ENCODE measurements around the gene CCDC91. TPM values are rescaled to one million over a fixed set of nuclear protein-coding genes. Genes with fewer than 3 reads are reported as not detected.
"Not testable (repeated sequence)": the region's sequence is repeated elsewhere in the genome, so short reads cannot be mapped to it uniquely, and the experiment has no call there.

CCDC91 gene
- total and polyA plus RNA-seq, 4 experiments from 2014 or later: 56.9 to 88.4 (median 70.8) TPM

- no peaks in the 10 kb centered on the region for H3K4me1 ChIP-seq (ENCODE audit: insufficient read depth, low read length)
- H3K27me3 ChIP-seq (ENCODE audit: insufficient read depth, low read length): no peaks in the 10 kb centered on the region
- no peaks in the 10 kb centered on the region for H3K9me3 ChIP-seq (ENCODE audit: control insufficient read depth in 1 of 2, low read length in 2 of 2)
- Mint-ChIP-seq H3K4me3 (no peak overlapping the region), H3K27ac (no peak overlapping the region), H3K36me3 (peaks cover 58 to 75% of the 10 kb centered on the region in 2 donors), H3K4me1 (no peaks in the 10 kb centered on the region), H3K9me3 (no peaks in the 10 kb centered on the region), H3K27me3 (no peaks in the 10 kb centered on the region)
- H3K4me3 ChIP-seq (ENCODE audit: low read length in 2 of 2): no peak overlapping the region
- intact Hi-C loops (cut with micrococcal nuclease): no loop called here
- POLR2A ChIA-PET (ENCODE audit: partially characterized antibody): no interaction called here
- H3K36me3 ChIP-seq (ENCODE audit: insufficient read depth, low read length): peaks cover 3% of the 10 kb centered on the region
- CTCF ChIA-PET (ENCODE audit: partially characterized antibody): no interaction called here
- no peak for DNase-seq
- no peak overlapping the region for H3K27ac ChIP-seq (ENCODE audit: low read depth, low read length)
Measured at GRCh38 chr12:28457785-28458184, 267.5 kb downstream of the CCDC91 start.

- H3K9me3 Mint-ChIP-seq: peaks cover 0 to 3% (median 0%) of the 10 kb centered on the region in 8 donors
- Histone ChIP-seq H3K4me3 (ENCODE audit: low read length in 2 of 2) (no peak overlapping the region), H3K27me3 (ENCODE audit: insufficient read depth, low read length) (no peaks in the 10 kb centered on the region), H3K36me3 (ENCODE audit: insufficient read depth, low read length) (peaks cover 3% of the 10 kb centered on the region), H3K4me1 (ENCODE audit: insufficient read depth, low read length) (no peaks in the 10 kb centered on the region), H3K9me3 (ENCODE audit: control insufficient read depth in 1 of 2, low read length in 2 of 2) (no peaks in the 10 kb centered on the region), H3K27ac (ENCODE audit: low read depth, low read length) (no peak overlapping the region)
- no peak overlapping the region for H3K4me3 Mint-ChIP-seq
- no peaks in the 10 kb centered on the region for H3K27me3 Mint-ChIP-seq
- H3K27ac Mint-ChIP-seq: no peak overlapping the region
- DNase-seq: no peak
- intact Hi-C loops (cut with micrococcal nuclease): no loop called here
- peaks cover 59 to 73% of the 10 kb centered on the region in 2 donors for H3K36me3 Mint-ChIP-seq
- POLR2A ChIA-PET (ENCODE audit: partially characterized antibody): no interaction called here
- no peaks in the 10 kb centered on the region for H3K4me1 Mint-ChIP-seq
- CTCF ChIA-PET (ENCODE audit: partially characterized antibody): no interaction called here
Measured at GRCh38 chr12:28459481-28459880, 269.2 kb downstream of the CCDC91 start.

- H3K27me3 ChIP-seq (ENCODE audit: insufficient read depth, low read length): no peaks in the 10 kb centered on the region
- ChIA-PET CTCF (ENCODE audit: partially characterized antibody) (no interaction called here), POLR2A (ENCODE audit: partially characterized antibody) (no interaction called here)
- H3K27ac ChIP-seq (ENCODE audit: low read depth, low read length): no peak overlapping the region
- H3K36me3 ChIP-seq (ENCODE audit: insufficient read depth, low read length): peaks cover 3% of the 10 kb centered on the region
- no peak overlapping the region for H3K4me3 ChIP-seq (ENCODE audit: low read length in 2 of 2)
- no peaks in the 10 kb centered on the region for H3K9me3 ChIP-seq (ENCODE audit: control insufficient read depth in 1 of 2, low read length in 2 of 2)
- Mint-ChIP-seq H3K9me3 (peaks cover 0 to 3% (median 0%) of the 10 kb centered on the region in 8 donors), H3K36me3 (peaks cover 58 to 72% of the 10 kb centered on the region in 2 donors), H3K4me1 (no peaks in the 10 kb centered on the region), H3K27me3 (no peaks in the 10 kb centered on the region), H3K27ac (no peak overlapping the region), H3K4me3 (no peak overlapping the region)
- H3K4me1 ChIP-seq (ENCODE audit: insufficient read depth, low read length): no peaks in the 10 kb centered on the region
- no peak for DNase-seq
- intact Hi-C loops (cut with micrococcal nuclease): no loop called here
Measured at GRCh38 chr12:28460420-28461130, 270.3 kb downstream of the CCDC91 start.

GRCh38 chr12:28463396-28463795 lies 273.1 kb downstream of the CCDC91 start:
- H3K36me3 Mint-ChIP-seq: peaks cover 52 to 81% of the 10 kb centered on the region in 2 donors
- H3K27me3 ChIP-seq (ENCODE audit: insufficient read depth, low read length): no peaks in the 10 kb centered on the region
- no peaks in the 10 kb centered on the region for H3K4me1 ChIP-seq (ENCODE audit: insufficient read depth, low read length)
- intact Hi-C loops (cut with micrococcal nuclease): no loop called here
- H3K27me3 Mint-ChIP-seq: no peaks in the 10 kb centered on the region
- no peaks in the 10 kb centered on the region for H3K4me1 Mint-ChIP-seq
- POLR2A ChIA-PET (ENCODE audit: partially characterized antibody): no interaction called here
- no peaks in the 10 kb centered on the region for H3K9me3 ChIP-seq (ENCODE audit: control insufficient read depth in 1 of 2, low read length in 2 of 2)
- peaks cover 0 to 8% (median 0%) of the 10 kb centered on the region in 8 donors for H3K9me3 Mint-ChIP-seq
- H3K4me3 ChIP-seq (ENCODE audit: low read length in 2 of 2): no peak overlapping the region
- peaks cover 3% of the 10 kb centered on the region for H3K36me3 ChIP-seq (ENCODE audit: insufficient read depth, low read length)
- CTCF ChIA-PET (ENCODE audit: partially characterized antibody): no interaction called here
- H3K27ac ChIP-seq (ENCODE audit: low read depth, low read length): no peak overlapping the region
- H3K4me3 Mint-ChIP-seq: no peak overlapping the region
- H3K27ac Mint-ChIP-seq: no peak overlapping the region
- no peak for DNase-seq

- H3K27me3 ChIP-seq (ENCODE audit: insufficient read depth, low read length); intact Hi-C loops (cut with micrococcal nuclease); H3K4me1 ChIP-seq (ENCODE audit: insufficient read depth, low read length); H3K9me3 ChIP-seq (ENCODE audit: control insufficient read depth in 1 of 2, low read length in 2 of 2); H3K27me3 Mint-ChIP-seq; H3K4me3 Mint-ChIP-seq; H3K36me3 ChIP-seq (ENCODE audit: insufficient read depth, low read length); H3K4me1 Mint-ChIP-seq; H3K27ac ChIP-seq (ENCODE audit: low read depth, low read length); DNase-seq; CTCF ChIA-PET (ENCODE audit: partially characterized antibody); POLR2A ChIA-PET (ENCODE audit: partially characterized antibody); H3K4me3 ChIP-seq (ENCODE audit: low read length in 2 of 2): not testable (repeated sequence)
- H3K36me3 Mint-ChIP-seq: peaks cover 47 to 67% of the 10 kb centered on the region in 2 donors
- H3K27ac Mint-ChIP-seq: peak overlapping the region in 1 of 7 donors; percentile 30
- H3K9me3 Mint-ChIP-seq: peaks cover 0 to 16% (median 7%) of the 10 kb centered on the region in 8 donors
Measured at GRCh38 chr12:28471762-28472161, 281.5 kb downstream of the CCDC91 start.

GRCh38 chr12:28476206-28476605 lies 285.9 kb downstream of the CCDC91 start:
- POLR2A ChIA-PET (ENCODE audit: partially characterized antibody); H3K4me1 Mint-ChIP-seq; DNase-seq; H3K27ac Mint-ChIP-seq; H3K4me3 Mint-ChIP-seq; H3K27ac ChIP-seq (ENCODE audit: low read depth, low read length); H3K9me3 ChIP-seq (ENCODE audit: control insufficient read depth in 1 of 2, low read length in 2 of 2); H3K4me3 ChIP-seq (ENCODE audit: low read length in 2 of 2); H3K27me3 ChIP-seq (ENCODE audit: insufficient read depth, low read length); intact Hi-C loops (cut with micrococcal nuclease); H3K36me3 ChIP-seq (ENCODE audit: insufficient read depth, low read length); H3K27me3 Mint-ChIP-seq; H3K4me1 ChIP-seq (ENCODE audit: insufficient read depth, low read length); CTCF ChIA-PET (ENCODE audit: partially characterized antibody); H3K9me3 Mint-ChIP-seq: not testable (repeated sequence)
- peaks cover 44 to 46% of the 10 kb centered on the region in 2 donors for H3K36me3 Mint-ChIP-seq

GRCh38 chr12:28479097-28479496 lies 288.8 kb downstream of the CCDC91 start:
- CTCF ChIA-PET (ENCODE audit: partially characterized antibody); DNase-seq; H3K4me3 Mint-ChIP-seq; H3K27me3 ChIP-seq (ENCODE audit: insufficient read depth, low read length); H3K27ac Mint-ChIP-seq; H3K4me3 ChIP-seq (ENCODE audit: low read length in 2 of 2); H3K9me3 ChIP-seq (ENCODE audit: control insufficient read depth in 1 of 2, low read length in 2 of 2); intact Hi-C loops (cut with micrococcal nuclease); POLR2A ChIA-PET (ENCODE audit: partially characterized antibody); H3K27me3 Mint-ChIP-seq; H3K9me3 Mint-ChIP-seq; H3K36me3 ChIP-seq (ENCODE audit: insufficient read depth, low read length); H3K4me1 Mint-ChIP-seq; H3K4me1 ChIP-seq (ENCODE audit: insufficient read depth, low read length); H3K27ac ChIP-seq (ENCODE audit: low read depth, low read length): not testable (repeated sequence)
- H3K36me3 Mint-ChIP-seq: peaks cover 33 to 38% of the 10 kb centered on the region in 2 donors
